Osteoblast (primary cell): ENCODE measurements around the gene FYB2. TPM values are rescaled to one million over a fixed set of nuclear protein-coding genes. Genes with fewer than 3 reads are reported as not detected.

Experiments
- DNase-seq: peaks from one replicate; pipeline ENCODE4 v3.0.0; 2011; ENCODE audit warnings: low spot score, mixed read lengths; ENCODE audit not compliant: insufficient read length; ENCODE audit errors: missing footprints
- H2AFZ ChIP-seq: 2 replicates; pipeline ENCODE4 v1.6.0; 2011; ENCODE audit warnings: mild to moderate bottlenecking, low read length
- H3K27ac ChIP-seq: 2 replicates; pipeline ENCODE4 v1.5.1; 2011; ENCODE audit warnings: mild to moderate bottlenecking, low read depth, low read length, moderate library complexity
- H3K27me3 ChIP-seq: 2 replicates; pipeline ENCODE4 v1.6.0; 2012; ENCODE audit warnings: mild to moderate bottlenecking, control low read depth, inconsistent platforms, low read length, moderate library complexity; ENCODE audit not compliant: insufficient read depth
- H3K36me3 ChIP-seq: 2 replicates; pipeline ENCODE4 v1.5.1; 2011; ENCODE audit warnings: mild to moderate bottlenecking, low read length, control low read depth, moderate library complexity; ENCODE audit not compliant: insufficient read depth
- H3K4me1 ChIP-seq: 2 replicates; pipeline ENCODE4 v1.5.1; 2011; ENCODE audit warnings: mild to moderate bottlenecking, low read length, control low read depth, moderate library complexity; ENCODE audit not compliant: insufficient read depth
- H3K4me2 ChIP-seq: 2 replicates; pipeline ENCODE4 v1.6.0; 2011; ENCODE audit warnings: mild to moderate bottlenecking, low read length; ENCODE audit not compliant: insufficient read depth
- H3K4me3 ChIP-seq: fragments of 200-600 bp; sonication (generic); 3 replicates; pipeline ENCODE4 v1.5.1; 2012; ENCODE audit warnings: mild to moderate bottlenecking, low read length, inconsistent platforms; ENCODE audit not compliant: insufficient read depth
- H3K79me2 ChIP-seq: 2 replicates; pipeline ENCODE4 v1.6.0; 2012; ENCODE audit warnings: mild to moderate bottlenecking, low read length, control low read depth, inconsistent platforms; ENCODE audit not compliant: insufficient read depth
- H3K9me3 ChIP-seq: 2 replicates; pipeline ENCODE4 v1.5.1; 2011; ENCODE audit warnings: low read depth, low read length, control low read depth
- H4K20me1 ChIP-seq: 2 replicates; pipeline ENCODE4 v1.6.0; 2012; ENCODE audit warnings: mild to moderate bottlenecking, low read length, control low read depth; ENCODE audit not compliant: insufficient read depth
- total RNA-seq: library from RNA; depleted of rRNA; stranded (reverse); fragments of >200 nt; gene quantifications from 2 replicates; pipeline ENCODE4 v1.2.3, GENCODE V29; 2012
- TF ChIP-seq, protein P1 (sequence below): IDR thresholded peaks from 2 replicates; pipeline ENCODE4 v1.5.1; 2011; ENCODE audit warnings: mild to moderate bottlenecking, low read depth, low read length, moderate library complexity; ENCODE audit errors: extremely low read depth

The FYB2 gene
- total RNA-seq, 1 donor, result not detected

DNA sequence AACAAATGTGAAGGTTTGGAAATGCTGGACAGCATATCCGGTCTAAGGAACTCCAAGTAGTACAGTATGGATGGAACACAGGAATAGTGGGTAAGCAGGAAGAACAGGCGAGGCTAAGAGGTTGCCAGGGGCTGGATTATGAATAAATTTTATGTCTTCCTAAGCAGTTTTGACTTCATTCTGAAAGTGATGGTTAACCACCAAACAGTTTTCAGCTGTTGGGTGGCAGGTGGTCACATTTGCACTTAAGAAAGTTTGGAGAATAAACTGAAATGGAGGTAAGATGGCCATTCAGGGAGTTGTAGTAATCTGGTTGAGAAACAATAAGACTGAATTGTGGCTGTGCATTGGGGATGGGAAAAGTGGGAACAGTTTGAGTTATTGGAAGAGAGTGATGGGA lies 90.2 kb downstream of the FYB2 start:
- no peak for DNase-seq
- H3K4me2 ChIP-seq, result no peak overlapping the region

DNA sequence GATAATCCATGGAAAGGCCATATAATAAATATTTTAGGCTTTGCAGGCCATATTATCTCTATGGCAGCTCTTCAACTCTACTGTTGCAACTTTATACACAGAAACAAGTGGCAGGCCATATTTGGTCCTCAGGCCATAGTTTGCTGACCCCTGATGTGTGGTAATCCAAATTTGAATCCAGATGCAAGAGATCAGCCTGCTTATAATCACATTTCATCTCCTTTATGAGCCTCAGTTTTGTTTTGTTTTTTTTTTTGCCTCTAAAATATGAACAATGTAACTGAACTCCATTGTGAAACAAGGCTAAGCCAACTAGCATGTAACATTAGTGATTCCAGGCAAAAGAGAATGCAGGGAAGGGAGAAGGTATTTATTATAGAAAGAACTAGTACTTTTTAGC lies 92.5 kb downstream of the FYB2 start:
- no peak for DNase-seq
- Histone ChIP-seq H3K9me3 (no peaks in the 10 kb centered on the region), H4K20me1 (no peaks in the 10 kb centered on the region), H2AFZ (no peak overlapping the region), H3K27me3 (no peaks in the 10 kb centered on the region), H3K4me2 (no peak overlapping the region), H3K79me2 (no peaks in the 10 kb centered on the region), H3K36me3 (no peaks in the 10 kb centered on the region), H3K4me1 (no peaks in the 10 kb centered on the region), H3K27ac (no peak overlapping the region), H3K4me3 (no peak overlapping the region)
- TF ChIP-seq, protein P1, sequence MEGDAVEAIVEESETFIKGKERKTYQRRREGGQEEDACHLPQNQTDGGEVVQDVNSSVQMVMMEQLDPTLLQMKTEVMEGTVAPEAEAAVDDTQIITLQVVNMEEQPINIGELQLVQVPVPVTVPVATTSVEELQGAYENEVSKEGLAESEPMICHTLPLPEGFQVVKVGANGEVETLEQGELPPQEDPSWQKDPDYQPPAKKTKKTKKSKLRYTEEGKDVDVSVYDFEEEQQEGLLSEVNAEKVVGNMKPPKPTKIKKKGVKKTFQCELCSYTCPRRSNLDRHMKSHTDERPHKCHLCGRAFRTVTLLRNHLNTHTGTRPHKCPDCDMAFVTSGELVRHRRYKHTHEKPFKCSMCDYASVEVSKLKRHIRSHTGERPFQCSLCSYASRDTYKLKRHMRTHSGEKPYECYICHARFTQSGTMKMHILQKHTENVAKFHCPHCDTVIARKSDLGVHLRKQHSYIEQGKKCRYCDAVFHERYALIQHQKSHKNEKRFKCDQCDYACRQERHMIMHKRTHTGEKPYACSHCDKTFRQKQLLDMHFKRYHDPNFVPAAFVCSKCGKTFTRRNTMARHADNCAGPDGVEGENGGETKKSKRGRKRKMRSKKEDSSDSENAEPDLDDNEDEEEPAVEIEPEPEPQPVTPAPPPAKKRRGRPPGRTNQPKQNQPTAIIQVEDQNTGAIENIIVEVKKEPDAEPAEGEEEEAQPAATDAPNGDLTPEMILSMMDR, result no peak

More for the DNA sequence above, 90.2 kb downstream of the FYB2 start:
- Histone ChIP-seq H3K36me3 (no peaks in the 10 kb centered on the region), H3K9me3 (no peaks in the 10 kb centered on the region), H3K27ac (no peak overlapping the region), H4K20me1 (no peaks in the 10 kb centered on the region), H3K27me3 (no peaks in the 10 kb centered on the region), H3K4me3 (no peak overlapping the region), H3K4me1 (no peaks in the 10 kb centered on the region), H3K79me2 (no peaks in the 10 kb centered on the region), H2AFZ (no peak overlapping the region)
- TF ChIP-seq, protein P1, result no peak

DNA sequence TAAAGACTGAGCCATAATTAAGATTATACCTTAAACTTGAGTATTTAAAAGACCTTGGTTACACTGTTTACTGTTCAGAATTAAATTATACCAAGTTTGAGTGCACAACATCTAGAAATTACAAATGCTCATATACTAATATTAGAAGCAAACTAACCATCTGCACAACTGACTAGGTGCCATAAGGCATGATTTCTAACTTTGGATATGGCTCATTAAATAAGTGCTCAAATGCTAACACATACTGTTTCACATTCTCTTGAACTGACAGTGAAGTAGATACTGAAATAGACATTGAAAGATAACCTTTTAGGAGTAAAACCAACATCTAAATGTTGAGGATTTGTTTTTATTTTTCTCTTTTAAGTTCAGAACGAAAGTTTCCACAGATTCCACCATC lies 100.0 kb downstream of the FYB2 start:
- Histone ChIP-seq H3K27me3 (no peaks in the 10 kb centered on the region), H3K4me2 (no peak overlapping the region), H2AFZ (no peak overlapping the region), H3K4me3 (no peak overlapping the region), H3K79me2 (no peaks in the 10 kb centered on the region), H3K27ac (no peak overlapping the region), H3K36me3 (no peaks in the 10 kb centered on the region), H4K20me1 (no peaks in the 10 kb centered on the region), H3K4me1 (peaks cover 7% of the 10 kb centered on the region), H3K9me3 (no peaks in the 10 kb centered on the region)
- no peak for DNase-seq
- TF ChIP-seq, protein P1, result no peak

DNA sequence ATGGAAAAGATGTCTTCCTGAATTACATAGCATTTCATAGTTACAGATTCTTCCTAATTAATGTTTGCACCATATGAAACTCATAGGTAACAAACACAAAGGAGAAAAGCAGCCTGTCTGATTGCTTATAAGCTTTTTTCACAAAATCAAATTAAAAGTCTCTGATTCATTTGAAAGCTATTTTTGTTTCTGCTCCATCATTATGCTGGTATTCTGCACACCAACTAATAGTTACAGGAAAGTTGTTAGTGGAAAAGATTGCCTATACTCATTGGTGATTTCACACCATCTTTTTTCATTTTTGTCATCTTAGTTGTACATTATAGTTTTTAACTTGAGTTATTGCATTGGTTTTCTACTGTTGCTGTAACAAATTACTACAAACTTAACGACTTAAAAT lies 104.0 kb downstream of the FYB2 start:
- TF ChIP-seq, protein P1, result no peak
- H3K4me3 ChIP-seq, result no peak overlapping the region
- H3K9me3 ChIP-seq, result no peaks in the 10 kb centered on the region
- no peak for DNase-seq
- no peak overlapping the region for H3K27ac ChIP-seq
- H3K4me2 ChIP-seq, result no peak overlapping the region
- H3K36me3 ChIP-seq, result no peaks in the 10 kb centered on the region
- no peaks in the 10 kb centered on the region for H3K79me2 ChIP-seq
- no peak overlapping the region for H2AFZ ChIP-seq
- H3K27me3 ChIP-seq, result no peaks in the 10 kb centered on the region
- no peaks in the 10 kb centered on the region for H4K20me1 ChIP-seq
- H3K4me1 ChIP-seq, result peaks cover 26% of the 10 kb centered on the region
